Endothelial cell of umbilical vein (primary cell): ENCODE results near the gene TMEM233. TPM values are rescaled to one million over a fixed set of nuclear protein-coding genes. Genes with fewer than 3 reads are reported as not detected.

ENCODE experiments used
- BruUV-seq: library from RNA; stranded (reverse); fragments of 400-500 nt; replicated peaks from 2 replicates; lab custom pipeline; 2021; lab: Mats Ljungman, UMichigan
- CTCF ChIA-PET: fragments of 300-600, 350-600 bp; sonication (Branson Sonifier 250); formaldehyde crosslinking; loops from one replicate; lab custom pipeline; 2021; ENCODE audit warnings: antibody characterized with exemption, inconsistent platforms; lab: Charles Lee
- POLR2A ChIA-PET: fragments of 300-600, 350-600 bp; sonication (Branson Sonifier 250); formaldehyde crosslinking; loops from one replicate; lab custom pipeline; 2021; ENCODE audit warnings: antibody characterized with exemption, inconsistent platforms; lab: Charles Lee
- DNase-seq: peaks from one replicate; pipeline ENCODE4 v3.0.0-alpha.2; 2011; ENCODE audit warnings: low read depth, low spot score
- FAIRE-seq: peaks from 2 replicates; lab custom pipeline; 2011; peaks lifted over from hg19 to GRCh38; lab: Jason Lieb, UNC
- H2AFZ ChIP-seq: 2 replicates; pipeline ENCODE4 v1.6.0; 2012; ENCODE audit warnings: low read depth, low read length, control low read depth, inconsistent platforms
- H3K27ac ChIP-seq: 2 replicates; pipeline ENCODE4 v1.5.1; 2011; ENCODE audit warnings: low read depth, mild to moderate bottlenecking, control low read depth, low read length, moderate library complexity; ENCODE audit not compliant: insufficient read depth
- H3K27me3 ChIP-seq, 2 experiments: 2 replicates each; pipeline versions ENCODE4 v1.6.0 to v1.6.1; 2011; ENCODE audit warnings: low read length in 2 of 2, mixed read lengths in 1 of 2; ENCODE audit not compliant: control insufficient read depth in 2 of 2, insufficient read depth in 2 of 2
- H3K36me3 ChIP-seq, 2 experiments: 2 replicates in 1 of 2; 3 replicates in 1 of 2; pipeline ENCODE4 v1.5.1; 2011; ENCODE audit warnings: low read length in 2 of 2, mild to moderate bottlenecking in 1 of 2, moderate library complexity in 1 of 2; ENCODE audit not compliant: control insufficient read depth in 2 of 2, insufficient read depth in 2 of 2; ENCODE audit errors: extremely low read depth in 1 of 2
- H3K4me1 ChIP-seq: 3 replicates; pipeline ENCODE4 v1.5.1; 2011; ENCODE audit warnings: mild to moderate bottlenecking, low read length; ENCODE audit not compliant: control insufficient read depth, insufficient read depth; ENCODE audit errors: extremely low read depth
- H3K4me2 ChIP-seq: 2 replicates; pipeline ENCODE4 v1.6.1; 2011; ENCODE audit warnings: low read length, control low read depth, mixed read lengths; ENCODE audit not compliant: insufficient read depth
- H3K4me3 ChIP-seq, 3 experiments: fragments of 200-600 bp in 1 of 3; sonication (generic), shearing (Covaris generic) in 1 of 3; replicated peaks in 1 of 3; 2 replicates each; pipeline ENCODE4 v1.5.1; 2011 to 2016; ENCODE audit warnings: control low read depth in 3 of 3, low read length in 3 of 3, mild to moderate bottlenecking in 2 of 3, inconsistent platforms in 1 of 3, low read depth in 1 of 3, moderate library complexity in 1 of 3; ENCODE audit not compliant: insufficient read depth in 1 of 3
- H3K79me2 ChIP-seq: 2 replicates; pipeline ENCODE4 v1.6.0; 2012; ENCODE audit warnings: low read length, inconsistent platforms; ENCODE audit not compliant: control insufficient read depth, insufficient read depth
- H3K9ac ChIP-seq: replicated peaks from 2 replicates; pipeline ENCODE3; 2011; ENCODE audit warnings: low read length, control low read depth; ENCODE audit not compliant: insufficient read depth; ENCODE audit errors: extremely low read depth
- H3K9me1 ChIP-seq: replicated peaks from 3 replicates; pipeline ENCODE4 v1.6.0; 2011; ENCODE audit warnings: mild to moderate bottlenecking, low read length; ENCODE audit not compliant: control insufficient read depth, insufficient read depth; ENCODE audit errors: extremely low read depth
- H3K9me3 ChIP-seq: replicated peaks from 2 replicates; pipeline ENCODE4 v1.5.1; 2012; ENCODE audit warnings: low read length, inconsistent platforms; ENCODE audit not compliant: control insufficient read depth, insufficient read depth
- H4K20me1 ChIP-seq: replicated peaks from 2 replicates; pipeline ENCODE3; 2011; ENCODE audit warnings: mild to moderate bottlenecking, low read length; ENCODE audit not compliant: control insufficient read depth, insufficient read depth; ENCODE audit errors: extremely low read depth
- EZH2 ChIP-seq: IDR thresholded peaks from 2 replicates; pipeline ENCODE4 v1.6.1; 2012; ENCODE audit warnings: borderline replicate concordance, low read depth, mild to moderate bottlenecking, moderate library complexity, low read length, inconsistent platforms; ENCODE audit not compliant: severe bottlenecking
- FOS ChIP-seq: IDR thresholded peaks from 2 replicates; pipeline ENCODE4 v1.6.1; 2011; ENCODE audit warnings: mild to moderate bottlenecking, low read length, moderate library complexity, borderline replicate concordance; ENCODE audit not compliant: insufficient read depth
- GATA2 ChIP-seq: IDR thresholded peaks from 2 replicates; pipeline ENCODE4 v1.7.0; 2011; ENCODE audit warnings: low read depth, mild to moderate bottlenecking, moderate library complexity, mixed read lengths, low read length; ENCODE audit not compliant: insufficient read length, insufficient read depth
- JUN ChIP-seq: IDR thresholded peaks from 2 replicates; pipeline ENCODE4 v1.6.1; 2011; ENCODE audit warnings: borderline replicate concordance, low read depth; ENCODE audit not compliant: insufficient read length, insufficient read depth
- MAX ChIP-seq: IDR thresholded peaks from 2 replicates; pipeline ENCODE4 v1.6.1; 2011; ENCODE audit not compliant: insufficient read depth, insufficient read length
- MYC ChIP-seq: IDR thresholded peaks from one replicate; pipeline ENCODE4 v1.6.1; 2011; ENCODE audit warnings: mild to moderate bottlenecking, low read depth, low read length
- POLR2A ChIP-seq: IDR thresholded peaks from 2 replicates; pipeline ENCODE4 v1.6.1; 2012; ENCODE audit warnings: low read depth, mild to moderate bottlenecking, control low read depth, low read length
- POLR2AphosphoS5 ChIP-seq: IDR thresholded peaks from 2 replicates; pipeline ENCODE4 v1.6.1; 2012; ENCODE audit warnings: low read depth, mild to moderate bottlenecking, control low read depth, low read length, moderate library complexity; ENCODE audit not compliant: insufficient read depth
- dilution Hi-C: fragments of 300-500 bp; cut with MboI; formaldehyde crosslinking; loops from one replicate; pipeline ENCODE4 v1.15.0; 2019; ENCODE audit warnings: low sequenced_read_pairs; ENCODE audit not compliant: extremely low pct_ligation_motif_present
- intact Hi-C: fragments of 100-400 bp; cut with micrococcal nuclease; formaldehyde crosslinking; loops from one replicate; pipeline ENCODE4 v1.10.0; 2022
- polyA plus RNA-seq, 4 experiments: library from polyadenylated mRNA; depleted of rRNA in 3 of 4; stranded (reverse) in 3 of 4; unstranded in 1 of 4; fragments of >200 nt; gene quantifications; 2 replicates each; pipeline versions ENCODE4 v1.2.1 to v1.2.3, GENCODE V29; 2011 to 2012; ENCODE audit warnings: missing spikeins in 1 of 4
- total RNA-seq: library from RNA; stranded (reverse); gene quantifications from 2 replicates; pipeline ENCODE4 v1.2.3, GENCODE V29; 2021
- TF ChIP-seq, protein P1 (sequence below), 2 donors: IDR thresholded peaks; 1 replicate in 1 of 2; 2 replicates in 1 of 2; pipeline ENCODE4 v1.5.1; 2011; ENCODE audit warnings: low read length in 2 of 2, mild to moderate bottlenecking in 2 of 2, moderate library complexity in 2 of 2, control low read depth in 1 of 2, inconsistent platforms in 1 of 2, low read depth in 1 of 2; ENCODE audit not compliant: insufficient read depth in 1 of 2; ENCODE audit errors: extremely low read depth in 1 of 2

The TMEM233 gene
- total and polyA plus RNA-seq, 2 donors (not counting 3 experiments of a cell fraction or from before 2014, with no cell fraction given): 0.01 TPM; not detected in 1

- Histone ChIP-seq H3K27ac (no peak overlapping the region), H3K4me3 (no peak overlapping the region), H3K36me3 (no peaks in the 10 kb centered on the region), H3K4me1 (no peaks in the 10 kb centered on the region), H3K9ac (no peak overlapping the region), H3K9me3 (no peaks in the 10 kb centered on the region), H2AFZ (no peak overlapping the region), H4K20me1 (no peaks in the 10 kb centered on the region), H3K27me3 (no peaks in the 10 kb centered on the region), H3K79me2 (no peaks in the 10 kb centered on the region), H3K4me2 (no peak overlapping the region), H3K9me1 (no peaks in the 10 kb centered on the region)
- TF ChIP-seq, protein P1, sequence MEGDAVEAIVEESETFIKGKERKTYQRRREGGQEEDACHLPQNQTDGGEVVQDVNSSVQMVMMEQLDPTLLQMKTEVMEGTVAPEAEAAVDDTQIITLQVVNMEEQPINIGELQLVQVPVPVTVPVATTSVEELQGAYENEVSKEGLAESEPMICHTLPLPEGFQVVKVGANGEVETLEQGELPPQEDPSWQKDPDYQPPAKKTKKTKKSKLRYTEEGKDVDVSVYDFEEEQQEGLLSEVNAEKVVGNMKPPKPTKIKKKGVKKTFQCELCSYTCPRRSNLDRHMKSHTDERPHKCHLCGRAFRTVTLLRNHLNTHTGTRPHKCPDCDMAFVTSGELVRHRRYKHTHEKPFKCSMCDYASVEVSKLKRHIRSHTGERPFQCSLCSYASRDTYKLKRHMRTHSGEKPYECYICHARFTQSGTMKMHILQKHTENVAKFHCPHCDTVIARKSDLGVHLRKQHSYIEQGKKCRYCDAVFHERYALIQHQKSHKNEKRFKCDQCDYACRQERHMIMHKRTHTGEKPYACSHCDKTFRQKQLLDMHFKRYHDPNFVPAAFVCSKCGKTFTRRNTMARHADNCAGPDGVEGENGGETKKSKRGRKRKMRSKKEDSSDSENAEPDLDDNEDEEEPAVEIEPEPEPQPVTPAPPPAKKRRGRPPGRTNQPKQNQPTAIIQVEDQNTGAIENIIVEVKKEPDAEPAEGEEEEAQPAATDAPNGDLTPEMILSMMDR (IDR thresholded peaks at IDR 0.05; ENCODE audit: extremely low read depth in 1 of 2, insufficient read depth in 1 of 2, low read depth in 1 of 2, low read length in 2 of 2): no peak
- TF ChIP-seq GATA2: no peak
- TF ChIP-seq POLR2A: no peak
- no peak for TF ChIP-seq JUN
- no peak for TF ChIP-seq FOS
- TF ChIP-seq MYC: no peak
- no peak for TF ChIP-seq POLR2AphosphoS5
- no peak for TF ChIP-seq EZH2
- TF ChIP-seq MAX: no peak
- DNase-seq (no peak), FAIRE-seq (no peak)
- CTCF ChIA-PET: interaction anchor here (1.0 kb wide), 1 partner anchor 201 kb away, joined by 3 read pairs; no protein-coding TSS in a partner anchor
- intact Hi-C loops (no loop called here), dilution Hi-C loops (no loop called here)
- no TSS peak for BruUV-seq
- POLR2A ChIA-PET: no interaction called here
Observed at GRCh38 chr12:119645535-119646059, 52.0 kb downstream of the TMEM233 start.
